HT-29 (cell line): Measurements from ENCODE around the gene CAMTA1. TPM values are rescaled to one million over a fixed set of nuclear protein-coding genes. Genes with fewer than 3 reads are reported as not detected.

Experiments
- DNase-seq: peaks from one replicate; pipeline ENCODE4 v3.0.0-alpha.2; 2015; ENCODE audit warnings: low spot score
- total RNA-seq: library from RNA; depleted of rRNA; stranded (reverse); fragments of >200 nt; shearing (Covaris generic); gene quantifications from 2 replicates; pipeline ENCODE4 v1.2.3, GENCODE V29; 2014

The CAMTA1 gene
- total RNA-seq, 1 experiment from 2014 or later: 62.2 TPM

DNA sequence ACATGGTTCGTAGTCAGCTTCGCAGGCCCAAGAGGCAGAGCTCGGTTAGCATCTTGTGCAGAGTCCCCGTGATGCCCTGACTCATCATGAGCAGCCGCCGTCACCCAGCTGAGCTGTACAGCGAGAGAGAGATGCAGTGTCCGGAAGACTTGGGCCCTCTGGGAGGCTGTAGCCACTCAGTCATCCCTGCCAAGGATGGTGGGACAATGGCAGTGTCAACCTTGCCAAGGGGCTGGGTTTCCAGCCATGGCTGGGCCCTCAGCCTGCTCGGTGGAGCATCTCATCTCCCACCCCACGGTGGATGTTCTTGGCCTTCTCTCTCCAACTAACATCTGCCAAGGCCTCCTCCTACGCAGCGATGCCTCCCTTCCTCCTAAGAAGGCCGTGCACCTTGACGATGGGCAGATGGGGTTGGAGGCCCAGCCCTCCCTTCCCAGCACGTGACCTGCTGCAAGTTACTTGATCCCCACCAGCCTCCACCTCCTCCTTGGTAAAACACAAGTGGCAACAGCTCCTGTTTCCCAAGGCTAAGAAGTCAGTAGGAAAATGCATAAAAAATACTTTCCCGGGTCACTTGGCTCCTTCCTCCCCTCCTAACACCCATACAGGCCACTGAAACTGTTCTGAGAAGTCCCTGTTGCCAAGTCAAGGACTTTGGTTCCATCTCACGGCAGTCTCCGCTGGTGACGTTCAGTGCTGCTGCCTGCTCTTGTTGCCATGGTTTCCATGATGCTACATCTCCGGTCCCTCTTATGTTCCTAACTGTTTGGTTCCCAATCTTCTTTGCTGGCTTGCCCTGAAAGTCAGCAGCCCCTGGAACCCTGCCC, 601.2 kb downstream of the CAMTA1 start:
- DNase-seq: no peak

DNA sequence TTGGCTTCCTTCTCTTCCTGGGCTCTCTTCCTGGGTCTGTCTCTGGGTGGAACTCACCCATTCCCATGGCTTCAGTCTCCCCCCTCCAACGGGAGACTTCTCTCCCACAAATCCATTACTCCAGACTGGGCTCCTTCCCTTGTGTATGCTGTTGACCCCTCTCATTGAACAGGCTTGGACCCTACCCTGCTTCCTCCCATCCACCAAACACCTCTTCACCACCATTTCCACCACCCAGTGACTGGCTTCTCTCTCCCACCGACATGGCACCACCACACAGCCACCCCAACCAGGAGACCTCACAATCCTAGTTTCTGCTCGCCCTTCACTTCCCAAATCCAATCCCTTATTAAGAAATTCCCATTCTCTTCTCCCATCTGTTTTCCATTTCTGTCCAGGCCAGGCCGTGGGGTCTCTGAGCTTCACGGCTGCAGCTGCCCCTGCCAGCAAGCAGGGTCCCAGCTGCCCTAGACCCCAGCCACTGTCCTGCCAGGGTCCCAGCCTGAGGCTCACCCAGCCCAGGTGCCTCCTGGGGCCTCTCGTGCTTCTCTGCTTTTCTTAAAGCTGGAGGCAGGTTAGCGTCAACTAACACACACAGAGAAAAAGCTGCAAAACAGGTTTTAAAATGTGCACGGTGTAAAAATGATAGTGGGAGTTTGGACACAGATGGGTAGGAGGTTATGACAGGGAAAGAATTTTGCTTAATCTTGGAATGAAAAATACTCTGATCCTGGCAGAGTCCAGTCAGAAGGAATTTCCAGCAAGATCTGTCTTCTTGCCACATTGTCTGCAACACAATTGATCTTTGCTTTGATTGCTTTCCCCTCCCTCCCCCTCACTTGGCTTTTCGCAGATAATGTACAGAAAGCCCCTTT, 602.0 kb downstream of the CAMTA1 start:
- peak; percentile 18 for DNase-seq

GRCh38 chr1:7388141-7388487, 602.9 kb downstream of the CAMTA1 start:
- DNase-seq: no peak

DNA sequence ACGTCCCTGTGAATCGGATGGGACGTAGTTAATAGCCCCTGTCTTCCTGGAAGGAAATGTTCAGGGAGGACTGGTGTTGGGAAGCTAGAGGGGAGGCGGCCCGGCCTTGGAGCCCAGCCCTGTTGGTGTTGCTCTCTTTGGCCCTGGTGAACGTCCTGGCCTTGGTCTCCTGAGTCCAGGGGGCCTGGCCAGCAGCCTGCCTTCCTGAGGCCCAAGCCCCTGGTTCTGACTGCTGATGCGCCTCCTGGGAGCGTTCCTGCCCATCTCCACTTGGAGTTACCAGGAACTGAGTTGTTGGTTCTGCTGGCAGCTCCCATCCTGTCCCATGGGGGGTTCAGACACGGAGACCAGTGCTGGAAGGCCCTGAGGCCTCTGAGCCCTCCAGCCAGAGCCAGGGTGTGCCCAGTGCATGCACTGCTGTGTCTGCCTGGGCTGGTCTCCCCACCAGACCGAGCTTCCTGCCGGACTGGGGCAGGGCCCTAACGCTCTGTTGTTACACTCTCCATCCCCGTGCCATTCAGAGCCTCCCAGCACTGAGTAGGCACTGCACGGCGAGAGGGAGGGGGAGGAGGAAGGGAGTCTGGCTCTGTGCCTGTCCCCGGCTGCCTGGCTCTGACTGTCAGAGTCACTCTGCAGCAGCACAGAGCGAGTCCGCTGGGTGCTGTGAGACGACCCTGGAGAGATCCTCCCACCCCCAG, 603.4 kb downstream of the CAMTA1 start:
- no peak for DNase-seq

DNA sequence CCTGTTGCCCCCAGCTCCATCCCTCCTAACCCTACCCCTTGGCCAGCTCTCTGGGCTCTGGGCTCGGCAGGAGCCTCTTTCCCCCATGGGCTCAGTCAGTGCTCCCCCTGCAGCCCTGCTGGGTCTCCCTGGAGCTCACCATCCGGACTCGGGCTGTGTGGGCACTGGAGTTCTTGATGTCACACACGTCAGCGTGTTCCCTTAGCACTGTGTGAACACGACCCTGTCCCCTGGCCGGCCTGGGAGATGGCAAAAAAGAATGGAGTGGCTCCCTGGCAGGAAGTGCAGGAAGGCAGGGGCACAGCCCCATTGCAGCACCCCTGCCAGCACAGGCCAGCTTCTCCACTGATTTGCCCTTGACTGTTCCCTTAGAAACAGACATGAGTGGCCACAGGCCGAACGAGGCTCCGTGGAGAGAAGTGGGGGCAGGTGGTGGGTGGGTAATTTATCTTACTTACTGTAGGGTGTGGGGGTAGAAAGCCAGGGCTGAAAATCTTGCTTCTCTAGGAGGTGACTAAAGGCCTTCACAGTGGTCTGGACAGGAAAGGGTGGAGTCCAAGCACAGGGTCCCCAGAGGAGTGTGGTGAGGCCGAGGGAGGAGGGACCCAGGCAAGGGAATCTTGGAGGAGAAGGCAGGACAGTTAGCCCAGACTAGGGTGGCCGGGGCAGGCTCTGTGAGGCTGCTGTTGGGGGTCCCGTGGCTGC, 604.1 kb downstream of the CAMTA1 start:
- no peak for DNase-seq

GRCh38 chr1:7389906-7390603, 604.8 kb downstream of the CAMTA1 start:
- no peak for DNase-seq

GRCh38 chr1:7390604-7391000, 605.3 kb downstream of the CAMTA1 start:
- DNase-seq: peak; percentile 1

DNA sequence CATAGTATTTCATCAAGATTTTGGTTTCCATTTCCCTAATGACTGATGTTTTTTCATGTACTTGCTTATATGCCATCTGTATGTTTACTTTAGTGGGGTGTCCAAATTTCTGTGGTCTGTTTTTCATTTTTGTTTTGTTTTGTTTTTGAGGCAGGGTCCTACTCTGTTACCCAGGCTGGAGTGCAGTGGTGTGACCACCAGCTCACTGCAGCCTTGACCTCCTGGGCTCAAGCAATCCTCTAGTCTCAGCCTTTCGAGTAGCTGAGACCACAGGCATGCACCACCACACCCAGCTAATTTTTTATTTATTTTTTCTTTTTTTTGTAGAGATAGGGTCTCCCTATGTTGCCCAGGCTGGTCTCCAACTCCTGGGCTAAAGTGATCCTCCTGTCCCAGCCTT, 607.9 kb downstream of the CAMTA1 start:
- DNase-seq: no peak

DNA sequence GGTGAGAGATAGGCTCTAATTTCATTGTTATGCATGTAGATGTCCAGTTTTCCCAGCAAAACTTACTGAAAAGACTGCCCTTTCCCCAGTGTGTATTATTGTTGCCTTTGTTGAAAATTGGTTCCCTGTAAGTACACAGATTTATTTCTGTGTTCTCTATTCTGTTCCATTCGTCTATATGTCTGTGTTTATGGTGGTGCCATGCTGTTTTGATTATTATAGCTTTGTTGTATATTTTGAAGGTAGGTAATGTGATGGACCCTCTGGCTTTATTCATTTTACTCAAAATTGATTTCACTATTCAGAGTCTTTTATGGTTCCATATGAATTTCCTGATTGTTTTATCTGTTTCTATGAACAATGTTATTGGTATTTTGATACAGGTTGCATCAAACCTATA, 610.0 kb downstream of the CAMTA1 start:
- no peak for DNase-seq

DNA sequence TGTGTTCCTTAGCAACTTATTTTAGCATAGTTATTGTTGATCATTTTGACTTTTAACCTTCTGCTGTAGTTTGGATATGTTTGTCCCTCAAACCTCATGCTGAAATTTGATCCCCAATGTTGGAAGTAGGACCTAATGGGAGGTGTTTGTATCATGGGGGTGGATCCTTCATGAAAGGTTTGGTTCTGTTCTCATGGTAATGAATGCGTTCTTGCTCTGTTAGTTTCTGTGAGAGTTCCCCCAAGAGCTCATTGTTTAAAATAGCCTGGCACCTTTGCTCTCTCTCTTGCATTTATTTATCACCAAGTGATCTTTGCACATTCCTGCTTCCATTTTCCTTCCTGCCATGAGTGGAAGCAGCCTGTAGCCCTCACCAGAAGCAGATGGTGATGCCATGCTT, 613.7 kb downstream of the CAMTA1 start:
- DNase-seq: no peak

DNA sequence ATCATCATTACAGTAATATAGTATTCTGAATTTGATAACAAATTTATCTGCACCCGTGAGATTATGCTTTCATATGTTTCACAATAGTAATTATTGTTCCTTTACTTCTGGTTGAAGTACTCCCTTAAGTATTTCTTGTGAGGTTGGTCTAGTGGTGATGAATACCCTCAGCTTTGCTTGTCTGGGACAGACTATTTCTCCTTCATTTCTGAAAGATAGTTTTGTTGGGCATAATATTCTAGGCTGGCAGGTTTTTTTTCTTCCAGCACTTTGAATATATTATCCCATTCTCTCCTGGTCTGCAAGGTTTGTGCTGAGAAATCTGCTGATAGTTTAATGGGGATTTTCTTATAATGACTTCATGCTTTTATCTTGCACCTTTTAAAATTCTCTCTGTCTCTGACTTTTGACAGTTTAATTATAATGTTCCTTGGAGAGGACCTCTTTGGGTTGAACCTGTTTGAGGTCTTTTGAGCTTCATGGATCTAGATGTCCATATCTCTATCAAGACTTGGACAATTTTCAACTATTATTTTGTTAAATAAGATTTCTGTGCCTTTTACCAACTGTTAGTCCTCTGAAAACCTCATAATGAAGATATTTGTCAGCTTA, 614.4 kb downstream of the CAMTA1 start:
- no peak for DNase-seq

GRCh38 chr1:7400566-7400965, 615.3 kb downstream of the CAMTA1 start:
- no peak for DNase-seq

DNA sequence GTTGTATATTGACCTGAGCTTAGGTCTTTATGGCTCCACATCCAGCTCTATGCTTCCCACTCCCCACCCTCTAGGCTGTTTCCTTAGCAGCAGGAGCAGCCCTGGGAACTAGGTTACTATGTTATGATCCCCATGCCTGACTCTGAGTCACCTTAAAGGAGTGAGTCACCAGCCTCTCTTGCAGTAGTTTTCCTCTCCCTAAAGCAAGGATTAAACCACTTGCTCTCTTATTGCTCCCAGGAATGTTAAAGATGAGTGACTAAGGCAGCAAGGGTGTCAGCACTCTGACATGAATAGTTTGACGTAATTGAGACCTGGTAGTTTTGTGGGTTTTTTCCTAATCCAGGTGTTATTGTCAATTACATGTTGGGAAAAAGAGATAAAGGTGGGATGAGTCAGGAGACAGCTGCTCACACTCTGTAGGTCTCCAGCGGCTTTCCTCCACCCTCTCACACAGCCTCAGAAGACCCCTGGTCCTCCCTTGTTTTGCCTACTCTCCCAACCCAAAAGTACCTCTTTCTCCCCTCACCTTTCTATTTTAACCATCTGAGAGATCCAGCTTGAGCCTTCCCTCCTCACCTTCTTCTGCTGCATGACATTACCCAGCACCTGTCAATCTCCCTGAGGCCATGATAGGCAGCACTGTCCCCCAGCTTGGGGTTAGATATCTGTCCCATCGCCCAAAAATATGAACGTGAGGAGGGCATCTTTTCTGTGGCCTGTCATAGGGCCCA, 616.7 kb downstream of the CAMTA1 start:
- DNase-seq: peak; percentile 74

- DNase-seq: no peak
Measured at GRCh38 chr1:7402548-7402850, 617.2 kb downstream of the CAMTA1 start.

DNA sequence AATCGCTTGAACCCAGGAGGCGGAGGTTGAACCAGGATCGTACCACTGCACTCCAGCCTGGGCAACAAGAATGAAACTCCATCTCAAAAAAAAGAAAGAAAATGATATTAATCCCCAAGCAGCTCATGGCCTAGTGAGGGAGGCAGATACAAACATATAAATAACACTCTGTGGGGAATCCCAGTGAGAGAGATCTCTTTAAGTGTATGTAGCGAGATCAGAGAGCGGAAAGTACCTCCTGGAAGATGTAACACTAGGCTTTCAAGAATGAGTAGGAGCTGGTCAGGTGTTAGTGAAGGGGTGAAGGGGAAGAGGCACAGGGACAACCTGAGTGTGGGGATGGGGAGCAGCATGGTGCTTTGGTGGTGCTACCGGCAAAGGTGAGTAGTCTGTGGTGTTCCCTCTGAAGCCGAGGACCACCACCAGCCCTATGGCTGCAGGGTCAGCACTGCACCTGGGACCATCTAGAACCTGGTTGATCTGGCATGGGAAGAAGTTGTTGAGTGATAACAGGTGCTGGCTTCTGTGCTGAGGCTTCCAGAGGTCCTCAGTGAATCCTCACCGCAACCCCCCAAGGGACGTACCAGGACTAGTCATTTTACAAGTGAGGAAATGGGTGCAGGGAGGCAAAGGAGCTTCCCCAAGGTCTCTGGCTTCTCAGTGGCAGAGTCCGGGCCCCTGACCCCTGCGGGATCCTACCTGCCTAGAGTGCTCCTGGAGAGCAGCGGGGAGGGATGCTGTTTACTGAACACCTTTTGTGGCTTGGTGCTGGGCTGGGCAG, 618.2 kb downstream of the CAMTA1 start:
- DNase-seq: no peak

GRCh38 chr1:7404046-7404742, 618.9 kb downstream of the CAMTA1 start:
- no peak for DNase-seq

- no peak for DNase-seq
Measured at GRCh38 chr1:7405844-7406500, 620.7 kb downstream of the CAMTA1 start.
